ENCODE measurements around the gene ARHGAP10. TPM values are rescaled to one million over a fixed set of nuclear protein-coding genes. Genes with fewer than 3 reads are reported as not detected.

The ARHGAP10 gene
- total RNA-seq, 2 experiments from 2014 or later = 3.6 to 3.8 TPM

- Mint-ChIP-seq H3K27me3 (ENCODE audit: low read depth) (no peaks in the 10 kb centered on the region), H3K4me3 (no peak overlapping the region), H3K4me1 (ENCODE audit: low read depth) (no peaks in the 10 kb centered on the region)
Observed at GRCh38 chr4:147707892-147708672, 23.8 kb upstream of the ARHGAP10 start.

GRCh38 chr4:147709999-147710398 lies 21.9 kb upstream of the ARHGAP10 start:
- H3K4me1 Mint-ChIP-seq (ENCODE audit: low read depth) = no peaks in the 10 kb centered on the region
- CTCF ChIA-PET = interaction anchor here (0.6 to 4.2 kb wide), 4 partner anchors 11 to 168 kb away, joined by 3 to 86 read pairs (median 6); no protein-coding TSS in a partner anchor
- no peaks in the 10 kb centered on the region for H3K9me3 Mint-ChIP-seq
- no peaks in the 10 kb centered on the region for H3K36me3 Mint-ChIP-seq (ENCODE audit: low read depth)
- no peaks in the 10 kb centered on the region for H3K27me3 Mint-ChIP-seq (ENCODE audit: low read depth)
- no peak for DNase-seq
- H3K27ac Mint-ChIP-seq = no peak overlapping the region
- H3K4me3 Mint-ChIP-seq = no peak overlapping the region
- intact Hi-C loops (cut with micrococcal nuclease) = loop anchor here (10.0 kb wide), 1 partner anchor 545 kb away; no protein-coding TSS in a partner anchor

More at GRCh38 chr4:147707892-147708672, 23.8 kb upstream of the ARHGAP10 start:
- Mint-ChIP-seq H3K36me3 (ENCODE audit: low read depth) (no peaks in the 10 kb centered on the region), H3K9me3 (no peaks in the 10 kb centered on the region), H3K27ac (no peak overlapping the region)
- DNase-seq = peak; percentile 70
- intact Hi-C loops (cut with micrococcal nuclease) = loop anchor here (1.0 kb wide), 2 partner anchors 158 to 190 kb away; no protein-coding TSS in a partner anchor
- CTCF ChIA-PET = interaction anchor here (0.7 to 4.2 kb wide), 13 partner anchors 14 to 207 kb away, joined by 3 to 86 read pairs (median 3); partner anchors contain the start of genes ARHGAP10 and TMEM184C

- H3K9me3 Mint-ChIP-seq = no peaks in the 10 kb centered on the region
- CTCF ChIA-PET = no interaction called here
- H3K4me1 Mint-ChIP-seq (ENCODE audit: low read depth) = peaks cover 4% of the 10 kb centered on the region
- DNase-seq = no peak
- H3K27me3 Mint-ChIP-seq (ENCODE audit: low read depth) = peaks cover 7% of the 10 kb centered on the region
- no peak overlapping the region for H3K4me3 Mint-ChIP-seq
- no peak overlapping the region for H3K27ac Mint-ChIP-seq
- no peaks in the 10 kb centered on the region for H3K36me3 Mint-ChIP-seq (ENCODE audit: low read depth)
- intact Hi-C loops (cut with micrococcal nuclease) = loop anchor here (10.0 kb wide), 1 partner anchor 550 kb away; no protein-coding TSS in a partner anchor
Observed at GRCh38 chr4:147714575-147715401, 17.1 kb upstream of the ARHGAP10 start.

- intact Hi-C loops (cut with micrococcal nuclease) = loop anchor here (10.0 kb wide), 1 partner anchor 553 kb away; no protein-coding TSS in a partner anchor
- no peaks in the 10 kb centered on the region for H3K9me3 Mint-ChIP-seq
- CTCF ChIA-PET = no interaction called here
- no peaks in the 10 kb centered on the region for H3K36me3 Mint-ChIP-seq (ENCODE audit: low read depth)
- peaks cover 7% of the 10 kb centered on the region for H3K27me3 Mint-ChIP-seq (ENCODE audit: low read depth)
- H3K4me1 Mint-ChIP-seq (ENCODE audit: low read depth) = peaks cover 4% of the 10 kb centered on the region
- no peak overlapping the region for H3K27ac Mint-ChIP-seq
- no peak overlapping the region for H3K4me3 Mint-ChIP-seq
- DNase-seq = no peak
Observed at GRCh38 chr4:147717878-147718277, 14.0 kb upstream of the ARHGAP10 start.

DNA sequence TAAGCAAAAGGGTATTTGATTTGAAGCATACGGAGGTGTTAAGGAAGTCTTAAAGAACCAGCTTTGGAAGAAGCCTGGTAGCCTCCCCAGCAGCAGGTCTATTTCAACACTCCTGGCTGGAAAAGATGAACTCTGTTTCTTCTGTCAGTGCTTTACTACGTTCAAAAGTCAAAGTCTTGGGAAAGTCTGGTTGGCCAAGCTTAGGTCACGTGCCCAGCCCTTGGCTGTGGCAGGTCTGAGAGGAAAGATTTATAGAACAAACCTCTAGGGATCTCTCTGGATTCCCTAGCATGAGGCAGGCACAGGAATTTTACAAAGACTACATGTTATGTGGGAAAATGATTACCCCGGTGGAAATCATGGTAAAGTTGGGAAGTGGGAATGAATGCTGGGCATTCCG lies 8.6 kb upstream of the ARHGAP10 start:
- intact Hi-C loops (cut with micrococcal nuclease) = no loop called here
- H3K4me3 Mint-ChIP-seq = no peak overlapping the region
- no peaks in the 10 kb centered on the region for H3K36me3 Mint-ChIP-seq (ENCODE audit: low read depth)
- H3K27me3 Mint-ChIP-seq (ENCODE audit: low read depth) = no peaks in the 10 kb centered on the region
- CTCF ChIA-PET = interaction anchor here (1.9 kb wide), 1 partner anchor 143 kb away, joined by 7 read pairs; no protein-coding TSS in a partner anchor
- no peak overlapping the region for H3K27ac Mint-ChIP-seq
- no peaks in the 10 kb centered on the region for H3K9me3 Mint-ChIP-seq
- H3K4me1 Mint-ChIP-seq (ENCODE audit: low read depth) = no peaks in the 10 kb centered on the region
- no peak for DNase-seq

DNA sequence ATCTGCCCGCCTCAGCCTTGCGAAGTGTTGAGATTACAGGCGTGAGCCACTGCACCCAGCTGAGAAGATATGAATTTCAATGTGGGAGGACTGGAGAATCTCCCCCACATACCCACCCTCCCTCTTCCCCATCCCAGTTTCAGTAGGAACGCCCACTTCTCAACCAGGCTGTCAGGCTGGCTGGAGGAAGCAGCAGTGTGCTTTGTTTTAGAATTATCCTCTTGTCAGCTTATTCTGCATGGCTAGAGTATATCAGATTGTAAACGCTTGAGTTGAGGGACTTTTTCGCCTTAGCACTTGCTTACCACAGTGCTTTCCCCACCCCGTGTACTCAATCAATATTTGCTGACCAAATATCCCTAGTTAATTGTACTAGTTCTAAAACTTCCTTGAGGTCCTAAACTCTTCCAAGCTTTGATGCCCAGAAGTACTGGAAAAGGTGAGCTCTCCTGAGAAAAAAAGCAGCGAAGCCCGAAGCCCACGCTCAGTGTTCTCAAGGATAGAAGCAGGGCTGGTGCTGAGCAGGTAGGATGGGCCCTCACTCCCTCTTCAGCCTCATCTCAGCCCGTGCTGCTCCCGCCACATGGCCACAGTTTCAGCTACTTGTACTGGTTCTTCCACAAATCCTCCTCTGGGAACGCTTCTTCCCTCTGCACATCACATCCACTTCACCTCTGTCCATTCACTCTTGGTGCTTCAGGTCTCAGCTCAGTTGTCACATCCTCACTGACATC lies 7.3 kb upstream of the ARHGAP10 start:
- no peaks in the 10 kb centered on the region for H3K9me3 Mint-ChIP-seq
- intact Hi-C loops (cut with micrococcal nuclease) = no loop called here
- H3K4me1 Mint-ChIP-seq (ENCODE audit: low read depth) = no peaks in the 10 kb centered on the region
- H3K36me3 Mint-ChIP-seq (ENCODE audit: low read depth) = no peaks in the 10 kb centered on the region
- no peaks in the 10 kb centered on the region for H3K27me3 Mint-ChIP-seq (ENCODE audit: low read depth)
- H3K27ac Mint-ChIP-seq = no peak overlapping the region
- no peak overlapping the region for H3K4me3 Mint-ChIP-seq
- CTCF ChIA-PET = interaction anchor here (1.9 kb wide), 1 partner anchor 141 kb away, joined by 7 read pairs; no protein-coding TSS in a partner anchor
- DNase-seq = no peak

GRCh38 chr4:147725673-147726072 lies 6.2 kb upstream of the ARHGAP10 start:
- no peaks in the 10 kb centered on the region for H3K9me3 Mint-ChIP-seq
- intact Hi-C loops (cut with micrococcal nuclease) = no loop called here
- H3K36me3 Mint-ChIP-seq (ENCODE audit: low read depth) = no peaks in the 10 kb centered on the region
- H3K27me3 Mint-ChIP-seq (ENCODE audit: low read depth) = no peaks in the 10 kb centered on the region
- H3K4me3 Mint-ChIP-seq = no peak overlapping the region
- H3K27ac Mint-ChIP-seq = no peak overlapping the region
- CTCF ChIA-PET = interaction anchor here (8.0 kb wide), 1 partner anchor 140 kb away, joined by 57 read pairs; no protein-coding TSS in a partner anchor
- DNase-seq = no peak
- H3K4me1 Mint-ChIP-seq (ENCODE audit: low read depth) = peaks cover 3% of the 10 kb centered on the region

DNA sequence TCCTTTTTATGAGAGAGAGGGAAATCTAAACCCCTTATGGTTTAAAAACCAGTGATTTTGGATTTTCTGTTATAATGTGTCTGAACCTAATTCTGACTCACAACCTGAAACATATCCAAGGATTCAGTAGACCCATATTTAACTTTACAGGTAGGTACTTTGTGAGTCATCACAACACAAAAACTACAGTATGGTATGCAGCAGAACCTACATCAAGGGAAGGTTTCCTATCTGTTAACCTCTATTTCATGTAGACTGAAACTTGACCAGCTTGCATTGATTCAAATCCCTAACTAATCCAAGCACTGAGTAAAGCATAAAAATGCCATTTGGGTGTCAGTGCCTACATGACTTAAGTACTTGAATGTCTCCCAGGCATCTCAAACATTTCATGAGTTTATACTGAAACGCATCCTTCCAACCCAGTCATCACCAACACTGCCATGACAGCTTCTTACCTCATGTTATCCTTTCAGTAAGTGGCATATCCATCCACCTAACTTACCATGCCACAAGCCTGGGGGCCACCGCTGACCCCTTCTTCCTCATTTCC lies 4.3 kb upstream of the ARHGAP10 start:
- no peak overlapping the region for H3K27ac Mint-ChIP-seq
- H3K9me3 Mint-ChIP-seq = no peaks in the 10 kb centered on the region
- peaks cover 8% of the 10 kb centered on the region for H3K4me1 Mint-ChIP-seq (ENCODE audit: low read depth)
- H3K27me3 Mint-ChIP-seq (ENCODE audit: low read depth) = no peaks in the 10 kb centered on the region
- DNase-seq = no peak
- no peak overlapping the region for H3K4me3 Mint-ChIP-seq
- CTCF ChIA-PET = interaction anchor here (8.0 kb wide), 1 partner anchor 138 kb away, joined by 57 read pairs; no protein-coding TSS in a partner anchor
- H3K36me3 Mint-ChIP-seq (ENCODE audit: low read depth) = no peaks in the 10 kb centered on the region
- intact Hi-C loops (cut with micrococcal nuclease) = no loop called here

GRCh38 chr4:147730333-147730732 lies 1.6 kb upstream of the ARHGAP10 start:
- CTCF ChIA-PET = interaction anchor here (8.0 kb wide), 1 partner anchor 136 kb away, joined by 57 read pairs; no protein-coding TSS in a partner anchor
- Mint-ChIP-seq H3K27ac (no peak overlapping the region), H3K9me3 (no peaks in the 10 kb centered on the region), H3K27me3 (ENCODE audit: low read depth) (peaks cover 8% of the 10 kb centered on the region), H3K4me1 (ENCODE audit: low read depth) (peaks cover 23% of the 10 kb centered on the region), H3K36me3 (ENCODE audit: low read depth) (no peaks in the 10 kb centered on the region), H3K4me3 (no peak overlapping the region)
- intact Hi-C loops (cut with micrococcal nuclease) = loop anchor here (5.0 kb wide), 2 partner anchors 62 to 322 kb away; no protein-coding TSS in a partner anchor
- no peak for DNase-seq

DNA sequence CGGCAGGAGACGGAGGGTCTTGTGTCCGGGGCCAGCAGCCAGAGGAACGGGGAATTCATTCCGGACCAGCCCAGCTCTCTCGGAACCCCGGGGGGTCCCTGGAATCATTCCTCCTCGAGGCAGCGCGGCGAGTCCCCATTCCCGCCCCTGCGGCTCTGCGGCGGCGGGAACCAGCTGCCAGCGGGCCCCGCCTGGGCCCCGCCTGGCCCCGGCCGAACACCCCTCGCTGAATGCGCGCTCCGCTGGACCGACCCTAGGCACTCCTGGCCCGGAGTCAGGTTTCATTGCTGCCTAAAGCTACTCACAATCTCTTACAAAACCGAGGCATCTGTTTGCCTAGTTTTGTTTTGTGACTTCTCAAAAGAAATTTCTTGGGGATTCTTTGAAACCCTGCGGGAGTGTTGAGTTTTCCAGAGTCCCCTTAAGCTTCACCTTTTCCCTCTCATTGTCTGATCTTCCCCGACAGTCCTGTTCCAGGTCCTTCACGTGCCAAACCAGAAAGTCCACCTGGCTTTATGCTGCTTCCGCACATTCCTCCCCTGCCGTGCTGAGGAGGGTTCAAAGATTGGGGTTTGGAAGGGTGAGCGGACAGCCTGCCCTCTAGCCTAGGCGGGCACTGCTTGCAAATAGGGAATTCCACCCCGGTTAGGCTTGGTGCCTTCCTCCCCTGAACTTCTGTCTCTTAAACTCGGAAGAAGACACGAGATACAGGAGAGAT lies 789 bp downstream of the ARHGAP10 start:
- Mint-ChIP-seq H3K36me3 (ENCODE audit: low read depth) (no peaks in the 10 kb centered on the region), H3K27me3 (ENCODE audit: low read depth) (peaks cover 8% of the 10 kb centered on the region), H3K4me3 (peak overlapping the region; percentile 84), H3K27ac (peak overlapping the region; percentile 34), H3K4me1 (ENCODE audit: low read depth) (peaks cover 34% of the 10 kb centered on the region), H3K9me3 (no peaks in the 10 kb centered on the region)
- DNase-seq = peak; percentile 14
- intact Hi-C loops (cut with micrococcal nuclease) = loop anchor here (1.0 to 5.0 kb wide), 4 partner anchors 60 to 710 kb away; partner anchors contain the start of gene NR3C2
- CTCF ChIA-PET = interaction anchor here (1.2 to 8.0 kb wide), 4 partner anchors 8 to 133 kb away, joined by 4 to 57 read pairs (median 6); partner anchors contain the start of genes PRMT9 and TMEM184C
